NCI-H774 (cell line): ENCODE measurements around the gene BAIAP2L2.

ENCODE experiments used
- DNase-seq: peaks from one replicate; lab custom pipeline; 2025; lab: John Stamatoyannopoulos, UW

The BAIAP2L2 gene

DNA sequence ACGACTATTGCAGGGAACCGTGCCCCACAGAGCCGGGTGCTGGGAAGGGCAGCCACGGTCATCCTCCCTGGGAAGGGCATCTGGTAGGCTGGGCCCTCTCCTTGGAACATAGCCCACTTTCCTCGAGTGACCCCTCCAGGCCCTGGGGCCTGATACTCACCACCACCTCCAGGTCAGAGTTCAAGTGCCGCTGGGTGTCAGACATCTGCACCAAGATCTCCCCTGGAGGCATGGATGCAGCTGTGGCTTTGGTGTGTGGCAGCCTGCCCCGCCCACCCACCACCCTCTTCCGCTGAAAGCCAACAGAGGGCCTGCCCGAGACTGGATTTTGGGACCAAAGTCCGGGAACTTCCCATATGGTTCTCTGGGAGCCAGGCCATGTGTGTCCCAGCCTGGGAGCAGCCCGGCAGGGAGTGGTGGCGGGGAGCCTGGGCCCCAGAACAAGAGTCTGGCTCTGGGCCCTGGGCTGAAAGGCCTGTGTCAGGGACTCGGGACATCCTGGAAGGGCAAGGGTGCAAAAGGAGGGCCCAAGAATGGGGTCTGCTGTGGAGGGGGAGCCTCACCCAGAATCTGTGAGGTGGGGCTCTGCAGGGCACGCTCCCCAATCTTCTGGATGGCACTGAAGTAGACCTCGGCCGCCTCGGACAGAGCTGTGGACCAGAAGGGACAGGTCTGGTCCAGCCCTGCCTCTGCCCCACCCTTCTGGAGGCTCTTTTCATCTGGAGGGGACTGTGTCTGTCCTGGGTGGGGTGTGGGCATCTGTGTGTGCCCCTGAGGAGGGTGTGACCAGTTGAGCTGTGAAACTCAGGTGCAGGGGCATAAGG lies 2.6 kb downstream of the BAIAP2L2 start:
- no peak for DNase-seq

DNA sequence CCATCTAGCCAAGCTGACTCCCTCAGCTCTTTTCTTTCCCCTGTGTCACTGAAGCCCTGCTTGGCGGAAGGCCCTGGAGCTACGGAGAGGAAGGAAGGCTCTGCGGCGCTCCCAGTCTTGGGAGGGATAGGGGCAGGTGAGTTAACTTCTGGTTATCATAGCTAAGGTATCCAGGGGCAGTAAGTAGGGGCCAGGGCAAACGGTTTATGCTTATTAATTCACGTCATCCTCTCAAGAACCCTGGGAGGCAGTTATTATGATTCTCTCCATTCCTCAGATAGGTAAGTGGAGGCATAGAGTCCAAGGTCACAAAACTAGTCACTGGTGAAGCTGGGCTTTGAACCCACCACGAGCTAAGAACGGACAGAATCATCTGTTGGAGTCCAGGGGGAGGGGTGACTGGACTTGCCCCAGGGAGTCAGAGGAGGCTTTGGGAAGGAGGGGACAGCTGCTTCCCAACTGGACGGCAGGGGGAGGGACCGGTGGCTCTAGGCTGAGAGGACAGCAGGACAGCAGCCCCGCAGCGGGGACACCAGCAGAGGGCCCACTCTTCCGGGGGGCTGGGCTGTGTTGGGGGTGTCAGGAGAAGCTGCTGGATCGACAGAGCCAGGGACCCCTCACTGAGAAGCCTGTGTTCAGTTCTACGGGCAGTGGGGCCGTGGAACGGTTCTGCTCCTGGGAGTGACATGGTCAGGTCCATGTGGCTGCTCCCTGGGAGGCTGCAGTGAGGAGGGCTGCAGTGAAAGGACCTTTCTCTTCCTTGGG lies 3.5 kb downstream of the BAIAP2L2 start:
- no peak for DNase-seq

DNA sequence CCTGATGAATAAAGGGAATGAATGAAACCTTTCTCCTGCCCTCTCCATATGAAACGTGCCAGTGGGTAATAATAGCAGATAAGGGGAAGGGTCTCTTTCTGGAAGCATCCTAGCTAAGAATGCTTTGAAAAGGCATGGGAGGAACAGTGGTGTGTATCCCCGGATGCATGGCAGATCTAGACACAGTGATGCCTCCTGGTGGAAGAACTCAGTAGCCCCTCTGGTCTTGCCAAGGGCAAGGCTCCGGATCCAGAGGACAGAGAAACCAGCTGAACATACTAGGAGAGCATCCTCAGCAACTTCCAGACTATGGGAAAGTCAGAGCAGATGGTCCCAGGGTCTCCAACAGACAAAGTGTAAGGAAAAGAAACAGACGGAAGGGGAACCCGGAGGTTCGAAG lies 6.4 kb downstream of the BAIAP2L2 start:
- no peak for DNase-seq

DNA sequence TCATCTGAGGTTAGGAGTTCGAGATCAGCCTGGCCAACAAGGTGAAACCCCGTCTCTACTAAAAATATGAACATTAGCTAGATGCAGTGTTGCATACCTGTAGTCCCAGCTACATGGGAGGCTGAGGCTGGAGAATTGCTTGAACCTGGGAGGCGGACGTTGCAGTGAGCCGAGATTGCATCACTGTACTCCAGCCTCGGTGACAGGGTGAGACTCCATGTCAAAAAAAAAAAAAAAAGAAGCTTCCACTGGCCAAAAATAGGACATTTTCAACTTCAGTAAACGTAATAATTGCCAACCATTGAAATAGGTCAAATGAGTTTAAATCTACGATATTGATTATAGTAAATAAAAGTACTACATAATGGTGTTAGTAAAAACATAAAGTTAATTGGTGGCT lies 6.8 kb downstream of the BAIAP2L2 start:
- no peak for DNase-seq

DNA sequence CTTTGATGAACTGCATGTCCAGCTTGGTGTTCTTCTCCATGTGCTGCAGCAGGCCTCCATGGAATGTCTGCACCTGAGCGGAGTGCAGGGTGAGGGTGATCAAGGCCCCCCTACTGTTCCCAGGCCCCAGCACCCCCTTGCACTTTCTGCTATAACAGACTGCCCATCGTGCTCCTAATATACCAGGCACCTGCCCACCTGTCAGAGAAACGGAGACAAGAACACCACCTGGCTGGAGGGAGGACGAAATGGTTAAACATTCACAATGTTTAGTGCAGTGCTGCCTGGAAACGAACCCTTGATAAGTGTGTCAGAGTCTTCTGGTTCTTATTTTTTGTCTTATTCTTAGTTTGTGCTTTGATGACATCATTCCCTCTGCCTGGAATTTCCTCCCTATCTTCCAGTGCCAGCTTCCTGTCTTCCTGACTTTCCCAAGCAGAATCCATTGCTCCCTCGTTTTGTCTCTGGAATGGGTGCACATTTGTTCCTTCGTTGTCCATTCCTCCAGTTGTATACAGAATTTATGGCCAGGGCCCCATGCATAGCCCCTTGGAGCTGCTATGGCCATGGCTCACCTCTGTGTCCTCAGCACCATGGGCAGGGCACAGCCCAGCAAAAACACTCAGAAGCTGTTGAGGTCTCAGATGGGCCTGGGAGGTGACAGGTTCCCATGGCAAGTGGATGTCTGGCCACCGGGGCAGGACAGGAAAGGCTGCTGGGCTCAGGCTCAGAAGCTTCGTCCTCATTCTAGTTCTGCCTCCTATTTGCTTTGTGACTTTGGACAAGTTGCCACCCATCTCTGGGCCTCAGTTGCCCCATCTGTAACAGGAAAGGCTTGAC lies 11.9 kb downstream of the BAIAP2L2 start:
- DNase-seq, result no peak

DNA sequence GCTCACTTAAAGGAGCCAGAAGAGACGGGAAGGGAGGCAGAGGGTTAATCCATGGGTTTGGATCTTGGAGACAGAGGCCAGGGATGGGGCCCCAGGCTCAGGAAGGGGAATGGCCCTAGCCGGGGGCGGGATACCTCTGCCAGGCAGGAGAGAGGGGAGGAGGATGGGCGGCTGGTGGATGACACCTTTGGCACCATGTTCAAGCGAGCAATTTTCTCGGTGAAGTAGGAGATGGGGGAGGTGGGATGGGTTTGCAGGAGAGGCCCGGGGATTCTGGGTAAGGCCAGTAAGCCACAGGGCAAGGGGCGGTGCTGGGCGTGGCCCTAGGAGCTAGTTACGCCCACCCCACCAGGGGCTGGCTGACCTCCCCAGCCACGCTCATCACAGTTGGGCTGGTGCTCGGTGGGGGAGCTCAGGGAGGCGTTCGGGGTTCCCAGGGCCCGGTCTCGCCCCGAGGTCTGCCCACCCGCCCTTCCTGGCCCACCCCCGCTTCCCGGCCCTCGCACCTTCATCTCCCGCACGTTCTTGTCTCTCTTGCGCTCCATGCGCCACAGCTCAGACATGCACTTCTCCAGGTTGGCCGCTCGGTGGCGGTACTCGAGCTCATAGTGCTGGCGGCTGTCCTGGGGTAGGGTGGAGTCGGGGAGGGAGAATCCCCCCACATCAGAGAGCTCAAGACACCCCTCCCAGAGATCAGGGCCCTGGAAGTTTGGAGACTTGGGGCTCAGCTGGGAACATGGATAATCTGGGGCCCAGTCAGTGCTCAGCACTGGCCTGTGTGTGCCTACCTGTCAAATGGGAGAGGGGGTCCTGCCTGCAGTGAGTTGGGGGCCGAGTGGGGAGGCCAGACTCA lies 12.7 kb downstream of the BAIAP2L2 start:
- no peak for DNase-seq

DNA sequence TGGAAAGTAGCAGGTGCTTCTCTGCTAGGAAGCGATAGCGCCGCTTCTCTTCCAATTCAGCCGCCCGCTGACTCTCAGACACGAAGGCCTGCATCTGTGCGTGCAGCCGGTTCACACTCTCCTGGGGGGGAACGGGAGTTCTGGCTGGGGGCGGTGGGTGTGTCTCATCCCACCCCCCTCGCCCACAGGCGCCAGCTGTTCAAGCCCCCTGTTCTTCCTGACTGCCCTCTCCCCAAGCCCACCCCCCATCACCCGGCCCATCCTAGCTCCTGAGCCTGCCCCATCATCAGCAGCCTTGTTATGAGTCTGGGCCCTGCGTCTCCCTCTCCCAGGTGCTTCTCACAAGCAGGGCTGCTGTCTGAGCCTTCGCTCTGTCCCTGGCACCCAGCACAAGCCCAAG lies 13.4 kb downstream of the BAIAP2L2 start:
- no peak for DNase-seq

DNA sequence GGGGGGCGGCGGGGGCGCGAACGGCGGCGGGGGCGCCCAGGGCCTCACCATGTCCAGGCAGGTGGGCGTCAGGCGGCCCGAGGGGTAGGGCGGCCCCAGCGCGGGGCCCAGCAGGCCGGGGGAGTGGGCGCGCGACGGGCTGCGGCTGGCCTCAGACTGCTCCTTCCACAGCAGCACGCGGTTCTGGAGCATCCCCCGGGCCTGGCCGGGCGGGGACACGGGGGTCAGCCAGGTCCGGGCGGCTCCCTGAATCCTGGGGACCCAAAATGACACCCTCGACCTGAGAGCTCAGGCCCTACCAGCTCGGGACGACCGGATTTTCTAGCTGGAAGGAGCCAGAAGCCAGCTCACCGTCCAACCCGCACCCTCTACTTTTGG lies 21.0 kb downstream of the BAIAP2L2 start:
- no peak for DNase-seq

DNA sequence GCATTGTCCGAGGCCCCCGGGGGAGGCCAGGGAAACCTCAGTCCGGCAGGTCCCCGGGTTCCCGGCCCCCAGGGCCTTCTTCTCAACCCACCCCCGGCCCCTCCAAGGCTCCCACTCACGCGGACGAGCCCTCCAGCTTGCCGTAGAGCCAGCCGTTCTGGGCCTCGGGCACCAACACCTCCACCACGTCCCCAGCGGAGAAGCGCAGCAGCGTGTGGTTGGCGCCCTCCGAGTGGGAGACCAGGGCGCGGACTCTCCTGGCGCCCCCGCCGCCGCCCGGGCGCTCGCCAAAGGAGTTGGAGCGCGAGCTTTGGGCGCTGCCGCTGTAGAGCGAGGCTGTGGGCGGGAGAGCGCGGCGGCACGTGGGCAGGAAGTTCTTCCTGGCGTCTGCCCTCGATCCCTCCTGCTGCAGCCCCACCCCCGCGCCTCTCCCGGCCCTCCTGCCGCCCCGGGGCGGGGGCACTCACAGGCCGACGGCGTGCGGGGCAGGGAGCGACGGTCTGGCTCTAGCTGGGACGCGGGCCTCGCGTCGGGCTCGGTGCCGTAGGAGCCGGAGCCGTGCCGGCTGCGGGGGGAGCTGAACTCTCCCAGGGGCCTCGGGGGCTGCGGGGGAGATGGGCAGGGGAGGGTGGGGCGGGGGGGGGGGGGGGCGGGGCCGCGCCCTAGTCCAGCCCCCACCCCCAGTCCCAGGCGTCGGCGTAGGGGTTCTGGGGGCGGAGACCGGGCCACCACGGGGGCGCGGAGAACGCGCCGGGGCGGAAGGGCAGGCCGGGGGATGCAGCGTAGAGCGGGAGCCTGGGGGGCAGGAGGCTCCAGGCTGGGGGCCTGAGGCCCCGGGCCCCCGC lies 21.6 kb downstream of the BAIAP2L2 start:
- DNase-seq, result no peak

DNA sequence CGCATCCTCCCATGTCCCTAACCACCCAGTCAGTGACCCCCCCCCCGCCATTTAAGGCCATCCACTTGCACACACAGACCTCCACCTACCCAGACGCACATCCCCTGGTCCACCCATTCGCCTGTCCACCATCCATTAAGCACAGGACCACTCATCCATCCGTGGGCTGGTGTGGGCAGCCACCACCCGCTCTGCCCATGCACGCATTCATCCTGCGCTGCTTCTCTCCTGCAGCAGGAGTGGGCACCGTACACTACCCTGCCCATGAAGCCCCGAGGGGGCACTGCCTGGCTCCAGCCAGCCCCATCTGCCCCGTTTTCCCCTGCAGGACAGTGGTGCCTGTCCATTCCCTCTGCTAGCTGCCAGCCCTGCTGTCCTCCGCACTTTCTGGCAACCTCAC lies 22.6 kb downstream of the BAIAP2L2 start:
- DNase-seq, result no peak

DNA sequence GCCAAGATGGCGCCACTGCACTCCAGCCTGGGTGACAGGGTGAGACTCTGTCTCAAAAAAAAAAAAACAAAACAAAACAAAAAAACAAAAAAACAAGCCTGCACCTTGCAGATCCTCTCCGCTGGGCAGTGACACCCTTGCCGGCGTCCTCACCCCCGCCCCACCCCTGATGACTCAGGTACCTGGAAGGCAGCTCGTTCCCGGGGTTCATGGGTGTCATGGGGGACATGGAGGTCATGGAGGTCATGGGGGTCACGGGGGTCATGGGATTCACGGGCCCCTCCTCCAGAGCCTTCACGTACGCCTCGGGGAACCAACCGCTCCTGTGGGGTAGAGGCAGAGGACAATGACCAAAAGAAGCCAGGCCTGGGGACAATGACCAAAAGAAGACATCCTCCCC lies 23.5 kb downstream of the BAIAP2L2 start:
- no peak for DNase-seq

DNA sequence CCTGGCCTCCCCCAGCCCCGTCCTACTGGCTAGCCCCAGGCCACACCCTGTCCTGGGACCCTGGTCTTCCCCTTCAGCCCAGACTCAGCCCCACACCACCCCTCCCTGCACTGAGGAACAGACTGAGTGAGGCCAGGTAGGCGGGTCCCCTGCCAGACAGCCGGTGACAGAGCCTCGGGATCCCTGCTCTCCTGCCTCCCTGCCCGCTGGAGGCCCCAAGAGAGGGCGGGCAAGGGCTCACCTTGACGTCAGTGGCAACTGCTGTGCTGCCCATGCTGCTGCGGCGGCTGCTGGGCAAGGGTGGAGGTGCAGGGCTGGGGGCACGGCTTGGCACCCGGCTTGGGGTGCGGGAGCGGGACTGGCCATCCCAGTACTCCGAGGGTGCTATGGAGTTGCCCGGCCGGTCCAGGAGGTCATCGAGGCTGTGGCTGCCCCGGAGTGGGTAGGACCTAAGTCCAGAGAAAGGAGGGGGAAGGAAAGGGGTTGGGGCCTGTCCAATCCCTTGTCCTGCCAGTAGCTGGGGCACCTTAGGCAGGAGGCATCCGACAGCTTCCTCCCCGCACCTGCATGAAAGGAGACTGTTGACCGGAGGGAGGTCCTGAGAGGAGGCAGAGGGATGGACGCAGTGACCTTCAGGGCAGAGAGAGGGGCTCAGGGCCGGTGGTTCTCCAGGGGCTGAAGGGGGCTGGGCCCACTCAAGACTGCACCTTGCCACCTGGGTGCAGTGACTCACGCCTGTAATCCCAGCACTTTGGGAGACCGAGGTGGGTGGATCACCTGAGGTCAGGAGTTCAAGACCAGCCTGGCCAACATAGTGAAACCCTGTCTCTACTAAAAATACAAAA lies 24.3 kb downstream of the BAIAP2L2 start:
- DNase-seq, result no peak

DNA sequence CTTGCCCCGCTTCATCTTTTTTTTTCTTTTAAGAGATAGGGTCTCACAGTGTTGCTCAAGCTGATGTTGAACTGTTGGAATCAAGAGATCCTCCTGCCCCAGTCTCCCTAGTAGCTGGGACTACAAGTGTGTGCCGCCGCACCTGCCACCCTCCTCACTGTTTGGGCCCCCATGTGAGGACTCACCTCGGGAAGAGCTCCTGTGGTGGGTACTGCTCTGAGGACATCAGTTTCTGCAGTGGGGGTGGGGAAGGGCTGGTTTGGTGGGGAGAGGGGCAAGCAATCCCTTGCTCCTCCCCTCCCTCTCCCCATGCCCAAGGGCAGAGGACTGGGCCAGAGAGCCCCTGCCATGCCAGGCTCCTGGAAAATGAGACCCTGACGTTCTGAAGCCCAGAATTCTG lies 25.0 kb downstream of the BAIAP2L2 start:
- no peak for DNase-seq

DNA sequence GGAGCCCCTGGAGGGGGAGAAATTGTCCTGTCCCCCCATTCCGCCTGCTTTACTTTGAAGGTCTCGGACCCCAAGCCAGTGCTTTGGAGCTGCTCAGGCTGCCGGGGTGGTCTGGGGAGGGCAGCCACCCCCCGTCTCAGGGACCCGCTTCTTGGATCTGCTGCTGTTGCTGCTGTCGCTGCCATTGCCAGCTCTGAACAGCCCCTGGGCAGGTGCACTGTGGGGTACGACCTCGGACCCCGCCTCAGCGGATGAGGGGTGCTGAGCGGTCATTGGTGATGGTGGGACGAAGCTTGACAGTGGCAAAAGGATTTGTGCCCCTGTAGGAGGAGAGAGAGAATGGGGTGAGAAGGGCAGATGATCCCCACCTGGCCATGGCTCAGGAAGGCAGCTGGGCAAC lies 25.4 kb downstream of the BAIAP2L2 start:
- DNase-seq, result no peak

DNA sequence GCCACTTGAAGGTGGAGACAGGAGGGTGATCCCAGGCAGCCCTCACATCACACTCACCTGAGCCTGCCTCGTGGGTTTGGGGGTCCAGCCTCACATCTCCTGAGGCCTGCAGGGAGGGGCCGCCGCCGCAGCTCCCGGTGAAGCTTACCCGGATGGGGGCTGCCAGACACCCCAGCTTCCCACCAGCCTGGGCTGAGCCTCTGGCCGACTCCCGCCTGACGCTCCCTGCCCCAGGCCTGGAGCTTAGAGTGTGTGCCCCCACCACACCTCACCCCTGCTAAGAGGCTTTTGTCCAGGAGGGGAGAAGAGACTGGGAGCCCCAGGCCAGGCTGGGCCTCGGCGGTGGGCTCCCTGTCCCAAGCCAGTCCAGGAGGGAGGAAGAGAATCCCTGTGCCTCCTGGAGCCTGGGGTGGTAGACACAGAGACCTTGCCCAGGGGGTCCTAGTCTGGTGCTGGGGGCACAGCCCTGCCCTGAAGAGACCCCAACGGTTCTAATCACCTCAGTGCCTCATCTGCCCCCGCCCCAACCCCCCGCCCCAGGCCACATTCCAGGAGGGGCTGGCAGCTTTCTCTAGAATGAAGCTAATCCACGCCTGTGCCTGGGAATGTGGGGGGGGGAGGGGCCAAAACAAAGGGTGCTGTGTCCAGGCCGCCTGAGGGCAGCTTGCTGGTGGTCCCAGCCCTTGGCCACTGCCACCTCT lies 26.4 kb downstream of the BAIAP2L2 start, which contains the start of gene SLC16A8:
Gene SLC16A8 (minus strand): TSS at position 254 of the 701 bp plus-strand sequence. CDS start 1,311 bp downstream, outside the sequence.
- DNase-seq, result no peak

DNA sequence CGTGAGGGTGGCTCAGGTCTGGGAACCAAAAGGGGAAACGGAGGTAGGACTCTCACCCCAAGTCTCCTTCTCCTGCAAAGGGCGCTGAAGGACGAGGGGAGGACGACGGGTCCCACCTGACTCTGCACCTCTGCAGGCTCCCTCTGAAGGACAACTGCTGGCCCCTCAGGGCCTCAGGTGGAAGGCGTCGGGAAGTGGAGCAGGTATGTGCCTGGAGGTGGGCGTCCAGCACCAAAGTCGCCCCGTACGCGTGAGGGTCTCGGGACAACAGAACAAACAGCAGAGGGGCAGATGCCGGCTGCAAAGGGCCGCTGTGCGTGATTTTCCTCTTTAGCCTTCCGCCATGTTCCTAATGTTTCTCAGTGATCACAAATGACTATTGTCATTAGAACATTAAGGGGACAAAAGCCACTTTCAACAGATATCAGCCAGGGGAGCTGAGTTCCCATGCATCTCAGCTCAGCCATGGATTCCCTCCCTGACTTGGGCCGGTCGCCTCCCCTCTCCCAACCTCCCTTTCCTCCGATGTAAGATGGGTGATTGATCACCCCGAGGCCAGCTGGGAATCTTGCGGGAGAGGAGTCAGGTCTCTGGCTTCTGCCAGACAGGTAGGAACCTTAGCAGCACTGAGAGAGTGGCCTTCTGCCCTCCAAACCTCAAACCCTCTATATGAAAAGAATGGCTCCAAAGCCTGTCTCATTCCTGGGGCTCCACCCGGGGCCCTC lies 27.3 kb downstream of the BAIAP2L2 start:
- no peak for DNase-seq

DNA sequence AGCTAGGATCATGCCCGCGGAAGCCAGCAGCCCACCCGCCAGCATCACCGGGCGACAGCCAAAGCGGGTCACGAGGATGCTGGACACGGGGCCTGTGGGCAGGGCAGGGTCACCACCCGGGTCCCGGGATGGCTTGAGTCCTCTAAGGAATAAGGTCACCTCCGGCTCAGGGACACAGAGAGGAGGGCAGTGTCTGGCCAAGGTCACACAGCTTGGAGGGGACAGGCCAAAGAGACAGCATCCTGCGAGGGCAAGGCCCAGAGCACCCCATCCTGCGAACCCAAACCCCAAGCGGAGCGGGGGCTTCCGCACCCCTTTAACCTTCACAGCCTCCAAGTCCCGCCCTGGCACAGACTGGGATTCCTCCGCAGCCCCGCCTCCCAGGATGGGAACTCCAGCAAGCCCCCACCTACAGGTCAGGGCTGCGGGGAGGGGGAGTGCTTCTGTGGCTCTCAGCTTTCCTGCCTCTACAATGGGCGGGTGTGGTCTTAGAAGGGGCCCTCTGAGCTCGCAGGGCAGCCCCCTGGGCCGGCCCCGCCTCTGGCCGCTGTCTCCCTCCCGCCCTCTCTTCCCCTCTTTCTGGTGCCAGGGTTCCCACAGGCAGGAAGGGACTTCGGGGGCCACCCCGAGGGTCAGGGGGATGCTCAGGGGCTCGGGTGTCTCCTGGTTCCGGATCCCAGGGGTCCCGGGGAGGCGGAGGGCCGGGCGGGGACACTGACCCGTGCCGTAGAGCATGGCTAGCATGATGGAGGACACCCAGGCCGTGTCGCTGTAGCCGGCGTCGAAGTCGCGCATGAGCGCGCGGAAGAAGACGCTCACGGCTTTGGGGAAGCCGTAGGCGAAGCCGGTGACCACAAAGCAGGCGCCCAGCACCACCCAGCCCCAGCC lies 28.3 kb downstream of the BAIAP2L2 start:
- no peak for DNase-seq

DNA sequence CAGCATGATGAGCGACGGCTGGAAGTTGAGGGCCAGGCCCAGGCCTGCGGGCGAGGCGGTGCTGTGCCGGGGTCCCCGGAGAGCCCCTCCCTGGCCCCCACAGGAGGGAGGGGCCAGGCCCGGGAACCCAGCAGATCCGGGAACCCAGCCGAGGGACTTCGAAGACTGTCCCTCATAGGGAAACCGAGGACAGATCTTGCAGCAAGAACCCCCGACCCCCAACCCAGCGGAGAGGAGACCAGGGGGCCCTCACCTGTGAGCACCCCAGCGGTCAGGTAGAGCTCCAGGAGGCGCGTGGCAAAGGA lies 28.9 kb downstream of the BAIAP2L2 start:
- DNase-seq, result no peak
